GM12878 (cell line): ENCODE data around the gene EIF6. TPM values are rescaled to one million over a fixed set of nuclear protein-coding genes. Genes with fewer than 3 reads are reported as not detected.

Source experiments
- ATAC-seq: fragments of 200-7000 bp; cut with Tn5 transposase; 3 replicates; pipeline ENCODE4 v1.9.1; 2020; ENCODE audit warnings: mild to moderate bottlenecking, moderate library complexity
- BruUV-seq: library from RNA; stranded (reverse); fragments of 400-500 nt; replicated peaks from 2 replicates; lab custom pipeline; 2021; lab: Mats Ljungman, UMichigan
- CTCF ChIA-PET: fragments of 300-600 bp; sonication (Branson Sonifier 250); formaldehyde crosslinking; extraction: SDS; loops from one replicate; lab custom pipeline; 2021; ENCODE audit warnings: inconsistent platforms; lab: Yijun Ruan, JAX
- POLR2A ChIA-PET: fragments of 350-600 bp; formaldehyde crosslinking; extraction: SDS; loops from one replicate; lab custom pipeline; 2021; ENCODE audit warnings: inconsistent platforms; lab: Charles Lee
- RAD21 ChIA-PET: fragments of 300-600 bp; sonication (Branson Sonifier 250); formaldehyde crosslinking; loops from one replicate; lab custom pipeline; 2023; ENCODE audit warnings: antibody characterized with exemption; ENCODE audit not compliant: unreplicated experiment; lab: Charles Lee
- SMC1A ChIA-PET: fragments of 300-600 bp; sonication (Branson Sonifier 250); formaldehyde crosslinking; loops from one replicate; lab custom pipeline; 2023; ENCODE audit not compliant: unreplicated experiment, uncharacterized antibody; lab: Charles Lee
- DNase-seq: peaks from one replicate; pipeline ENCODE4 v3.0.0-alpha.2; 2011; ENCODE audit warnings: low read depth, low spot score
- FAIRE-seq: peaks from 3 replicates; lab custom pipeline; 2011; peaks lifted over from hg19 to GRCh38; lab: Jason Lieb, UNC
- H2AFZ ChIP-seq: 2 replicates; pipeline ENCODE4 v1.6.0; 2011; ENCODE audit warnings: low read depth, low read length, control low read depth; ENCODE audit not compliant: control insufficient read depth
- H3K27ac ChIP-seq: 2 replicates; pipeline ENCODE4 v1.5.1; 2011; ENCODE audit warnings: control low read depth; ENCODE audit not compliant: control insufficient read depth, insufficient read depth
- H3K27me3 ChIP-seq, 2 experiments: replicated peaks in 1 of 2; 2 replicates each; pipeline versions ENCODE4 v1.6.0 to v1.6.1; 2011; ENCODE audit warnings: low read length in 1 of 2; ENCODE audit not compliant: control insufficient read depth in 2 of 2, insufficient read depth in 2 of 2
- H3K36me3 ChIP-seq, 2 experiments: 2 replicates each; pipeline ENCODE4 v1.5.1; 2011; ENCODE audit warnings: low read length in 1 of 2; ENCODE audit not compliant: control insufficient read depth in 2 of 2, insufficient read depth in 2 of 2
- H3K4me1 ChIP-seq: 2 replicates; pipeline ENCODE4 v1.6.1; 2011; ENCODE audit warnings: mild to moderate bottlenecking, low read length, moderate library complexity, mixed read lengths; ENCODE audit not compliant: control insufficient read depth, insufficient read depth
- H3K4me2 ChIP-seq: 2 replicates; pipeline ENCODE4 v1.6.0; 2011; ENCODE audit warnings: control low read depth; ENCODE audit not compliant: control insufficient read depth, insufficient read depth
- H3K4me3 ChIP-seq: fragments of 200-600 bp; sonication (generic); 2 replicates; pipeline ENCODE4 v1.5.1; 2016
- H3K79me2 ChIP-seq: 2 replicates; pipeline ENCODE4 v1.6.0; 2011; ENCODE audit warnings: low read length; ENCODE audit not compliant: control insufficient read depth, insufficient read depth
- H3K9ac ChIP-seq: 2 replicates; pipeline ENCODE4 v1.8.0; 2011; ENCODE audit warnings: low read length, control low read depth, mixed read lengths; ENCODE audit not compliant: control insufficient read depth, insufficient read depth
- H3K9me3 ChIP-seq: replicated peaks from 3 replicates; pipeline ENCODE4 v1.5.1; 2011; ENCODE audit warnings: mild to moderate bottlenecking, low read length; ENCODE audit not compliant: control insufficient read depth, insufficient read depth
- H4K20me1 ChIP-seq: 2 replicates; pipeline ENCODE4 v1.6.0; 2011; ENCODE audit not compliant: control insufficient read depth, insufficient read depth
- ATF2 ChIP-seq: IDR thresholded peaks from 2 replicates; pipeline ENCODE4 v1.6.1; 2012; ENCODE audit warnings: low read length, inconsistent platforms
- BACH1 ChIP-seq: fragments of 450-650 bp; IDR thresholded peaks from 2 replicates; pipeline ENCODE4 v1.6.1; 2017; ENCODE audit warnings: mild to moderate bottlenecking, borderline replicate concordance
- BMI1 ChIP-seq: fragments of 450-650 bp; IDR thresholded peaks from 2 replicates; pipeline ENCODE4 v1.6.1; 2016; ENCODE audit warnings: mild to moderate bottlenecking, moderate library complexity, borderline replicate concordance
- GATAD2B ChIP-seq: fragments of 450-650 bp; conservative IDR thresholded peaks from 2 replicates; pipeline ENCODE4 v1.6.1; 2017; ENCODE audit warnings: low read depth, mild to moderate bottlenecking, moderate library complexity
- IRF3 ChIP-seq: fragments of 450-650 bp; IDR thresholded peaks from 2 replicates; pipeline ENCODE4 v1.6.1; 2014; ENCODE audit warnings: mild to moderate bottlenecking
- NBN ChIP-seq: fragments of 450-650 bp; IDR thresholded peaks from 2 replicates; pipeline ENCODE4 v1.6.1; 2016
- SMC3 ChIP-seq: IDR thresholded peaks from 2 replicates; pipeline ENCODE4 v1.6.1; 2011; ENCODE audit warnings: low read length, improper control_type of control experiment, borderline replicate concordance
- SREBF1 ChIP-seq: IDR thresholded peaks from 2 replicates; pipeline ENCODE4 v1.6.1; 2012; ENCODE audit warnings: mild to moderate bottlenecking, low read length
- USF1 ChIP-seq: IDR thresholded peaks from 2 replicates; pipeline ENCODE4 v1.6.1; 2011; ENCODE audit warnings: borderline replicate concordance, low read depth, mild to moderate bottlenecking, moderate library complexity, mixed read lengths, low read length; ENCODE audit not compliant: insufficient read depth; ENCODE audit errors: extremely low read length
- WGBS: methylation state at CpG from one replicate; pipeline ENCODE4 v1.1.6; 2016; ENCODE audit warnings: low lambda C conversion rate; ENCODE audit not compliant: insufficient replicate concordance, insufficient coverage; ENCODE audit errors: missing lambda C conversion rate; 5-methylcytosine and 5-hydroxymethylcytosine counted together
- in situ Hi-C: fragments of 300-500 bp; cut with MboI; formaldehyde crosslinking; loops from 9 replicates; pipeline ENCODE4 v1.14.3; 2018; ENCODE audit warnings: mixed read lengths
- intact Hi-C: fragments of 100-400 bp; cut with micrococcal nuclease; formaldehyde crosslinking; loops from one replicate; pipeline ENCODE4 v1.14.2; 2022; ENCODE audit not compliant: unreplicated experiment
- polyA plus RNA-seq, 11 experiments: library from polyadenylated mRNA; depleted of rRNA in 4 of 11; unstranded in 6 of 11; stranded (reverse) in 5 of 11; fragments of >200 nt; fragmentation: Nextera tagmentation in 4 of 11; fragmentation: Illumina TruSeq in 1 of 11; extraction: Ambion mirVana in 4 of 11; extraction: Trizol in 1 of 11; gene quantifications; 1 replicate in 1 of 11; 2 replicates in 10 of 11; pipeline versions ENCODE4 v1.2.1 to v1.2.3, GENCODE V29; 2011 to 2016; ENCODE audit warnings: inconsistent platforms in 2 of 11, missing spikeins in 2 of 11, low read depth in 1 of 11
- total RNA-seq, 4 experiments: library from RNA; depleted of rRNA in 3 of 4; stranded (reverse); fragments of >200 nt in 3 of 4; fragmentation: Illumina TruSeq in 1 of 4; extraction: Trizol in 1 of 4; gene quantifications; 2 replicates each; pipeline versions ENCODE4 v1.2.1 to v1.2.3, GENCODE V29; 2013 to 2021

EIF6 gene
- total and polyA plus RNA-seq, 10 of the 15 experiments (the other 5 are each of a cell fraction or from before 2014, with no cell fraction given): 127 to 607 (median 197) TPM

GRCh38 chr20:35299780-35300179, 15.2 kb upstream of the EIF6 start (continued):
- no peak for TF ChIP-seq USF1

GRCh38 chr20:35298264-35298663, 13.7 kb upstream of the EIF6 start:
- WGBS: 50% methylated on average over 5 of the region's 5 CpGs
- no TSS peak for BruUV-seq
- Histone ChIP-seq H3K27me3 (no peaks in the 10 kb centered on the region), H3K79me2 (no peaks in the 10 kb centered on the region), H3K27ac (no peak overlapping the region), H4K20me1 (no peaks in the 10 kb centered on the region), H2AFZ (no peak overlapping the region), H3K9me3 (no peaks in the 10 kb centered on the region), H3K9ac (no peak overlapping the region), H3K4me2 (no peak overlapping the region), H3K36me3 (peaks cover 0 to 3% of the 10 kb centered on the region in 2 experiments; a peak in 1 of 4 replicates), H3K4me3 (no peak overlapping the region), H3K4me1 (no peaks in the 10 kb centered on the region)
- ChIA-PET POLR2A (no interaction called here), RAD21 (interaction anchor here (1.5 kb wide), 1 partner anchor 150 kb away, joined by 3 read pairs; no protein-coding TSS in a partner anchor), SMC1A (interaction anchor here (0.6 to 1.2 kb wide), 2 partner anchors 148 to 149 kb away, joined by 3 to 4 read pairs; no protein-coding TSS in a partner anchor), CTCF (interaction anchor here (0.8 to 1.5 kb wide), 2 partner anchors 9 to 141 kb away, joined by 3 to 4 read pairs; no protein-coding TSS in a partner anchor)
- TF ChIP-seq GATAD2B (no peak), ATF2 (no peak), BACH1 (no peak), NBN (no peak), SREBF1 (no peak), BMI1 (no peak), IRF3 (no peak), SMC3 (no peak)
- in situ Hi-C loops (no loop called here), intact Hi-C loops (no loop called here)
- ATAC-seq (no peak), FAIRE-seq (no peak), DNase-seq (no peak)
